Measurements from ENCODE around the gene PLCB4. TPM values are rescaled to one million over a fixed set of nuclear protein-coding genes. Genes with fewer than 3 reads are reported as not detected.

PLCB4 gene
- total and polyA plus RNA-seq, 2 experiments from 2014 or later: 6.5 to 16.1 TPM

DNA sequence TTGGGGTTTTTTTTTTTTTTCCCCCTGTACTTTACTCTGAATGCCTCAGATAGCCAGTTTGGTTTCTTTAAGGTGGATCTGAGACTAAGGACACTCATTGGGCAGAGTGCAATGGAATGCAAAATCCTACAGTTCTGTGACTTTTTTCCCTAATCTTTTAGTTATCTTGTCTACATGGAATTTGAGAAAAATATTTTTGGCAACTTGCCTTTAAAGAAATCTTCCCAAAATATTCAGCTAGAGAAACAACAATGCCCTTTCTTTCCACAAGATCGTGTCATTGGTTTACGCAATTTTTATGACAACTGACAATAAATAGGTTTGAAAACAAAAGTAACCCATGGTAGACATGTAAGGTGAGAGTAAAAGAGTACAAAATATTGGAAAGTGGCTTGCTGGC is 273.8 kb downstream of the PLCB4 start:
- no peak for TF ChIP-seq EZH2phosphoT487 (IDR thresholded peaks at IDR 0.05; ENCODE audit: unreplicated experiment)
- TF ChIP-seq STAT1 (IDR thresholded peaks at IDR 0.05; ENCODE audit: unreplicated experiment): no peak
- TF ChIP-seq, protein P1, sequence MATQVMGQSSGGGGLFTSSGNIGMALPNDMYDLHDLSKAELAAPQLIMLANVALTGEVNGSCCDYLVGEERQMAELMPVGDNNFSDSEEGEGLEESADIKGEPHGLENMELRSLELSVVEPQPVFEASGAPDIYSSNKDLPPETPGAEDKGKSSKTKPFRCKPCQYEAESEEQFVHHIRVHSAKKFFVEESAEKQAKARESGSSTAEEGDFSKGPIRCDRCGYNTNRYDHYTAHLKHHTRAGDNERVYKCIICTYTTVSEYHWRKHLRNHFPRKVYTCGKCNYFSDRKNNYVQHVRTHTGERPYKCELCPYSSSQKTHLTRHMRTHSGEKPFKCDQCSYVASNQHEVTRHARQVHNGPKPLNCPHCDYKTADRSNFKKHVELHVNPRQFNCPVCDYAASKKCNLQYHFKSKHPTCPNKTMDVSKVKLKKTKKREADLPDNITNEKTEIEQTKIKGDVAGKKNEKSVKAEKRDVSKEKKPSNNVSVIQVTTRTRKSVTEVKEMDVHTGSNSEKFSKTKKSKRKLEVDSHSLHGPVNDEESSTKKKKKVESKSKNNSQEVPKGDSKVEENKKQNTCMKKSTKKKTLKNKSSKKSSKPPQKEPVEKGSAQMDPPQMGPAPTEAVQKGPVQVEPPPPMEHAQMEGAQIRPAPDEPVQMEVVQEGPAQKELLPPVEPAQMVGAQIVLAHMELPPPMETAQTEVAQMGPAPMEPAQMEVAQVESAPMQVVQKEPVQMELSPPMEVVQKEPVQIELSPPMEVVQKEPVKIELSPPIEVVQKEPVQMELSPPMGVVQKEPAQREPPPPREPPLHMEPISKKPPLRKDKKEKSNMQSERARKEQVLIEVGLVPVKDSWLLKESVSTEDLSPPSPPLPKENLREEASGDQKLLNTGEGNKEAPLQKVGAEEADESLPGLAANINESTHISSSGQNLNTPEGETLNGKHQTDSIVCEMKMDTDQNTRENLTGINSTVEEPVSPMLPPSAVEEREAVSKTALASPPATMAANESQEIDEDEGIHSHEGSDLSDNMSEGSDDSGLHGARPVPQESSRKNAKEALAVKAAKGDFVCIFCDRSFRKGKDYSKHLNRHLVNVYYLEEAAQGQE (IDR thresholded peaks at IDR 0.05; ENCODE audit: unreplicated experiment): no peak
- TF ChIP-seq NANOG (IDR thresholded peaks at IDR 0.05; ENCODE audit: borderline replicate concordance): no peak
- no peak for TF ChIP-seq ZNF331 (CRISPR knock-in tag; IDR thresholded peaks at IDR 0.05; ENCODE audit: low read depth)
- TF ChIP-seq POLR2AphosphoS5 (IDR thresholded peaks at IDR 0.05; ENCODE audit: low read depth): no peak
- TF ChIP-seq ZNF114 (CRISPR knock-in tag; IDR thresholded peaks at IDR 0.05): no peak
- TF ChIP-seq, protein P2, sequence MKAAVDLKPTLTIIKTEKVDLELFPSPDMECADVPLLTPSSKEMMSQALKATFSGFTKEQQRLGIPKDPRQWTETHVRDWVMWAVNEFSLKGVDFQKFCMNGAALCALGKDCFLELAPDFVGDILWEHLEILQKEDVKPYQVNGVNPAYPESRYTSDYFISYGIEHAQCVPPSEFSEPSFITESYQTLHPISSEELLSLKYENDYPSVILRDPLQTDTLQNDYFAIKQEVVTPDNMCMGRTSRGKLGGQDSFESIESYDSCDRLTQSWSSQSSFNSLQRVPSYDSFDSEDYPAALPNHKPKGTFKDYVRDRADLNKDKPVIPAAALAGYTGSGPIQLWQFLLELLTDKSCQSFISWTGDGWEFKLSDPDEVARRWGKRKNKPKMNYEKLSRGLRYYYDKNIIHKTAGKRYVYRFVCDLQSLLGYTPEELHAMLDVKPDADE (IDR thresholded peaks at IDR 0.05): no peak
- TF ChIP-seq JUNB (IDR thresholded peaks at IDR 0.05; ENCODE audit: unreplicated experiment): no peak
- TF ChIP-seq, protein P3, sequence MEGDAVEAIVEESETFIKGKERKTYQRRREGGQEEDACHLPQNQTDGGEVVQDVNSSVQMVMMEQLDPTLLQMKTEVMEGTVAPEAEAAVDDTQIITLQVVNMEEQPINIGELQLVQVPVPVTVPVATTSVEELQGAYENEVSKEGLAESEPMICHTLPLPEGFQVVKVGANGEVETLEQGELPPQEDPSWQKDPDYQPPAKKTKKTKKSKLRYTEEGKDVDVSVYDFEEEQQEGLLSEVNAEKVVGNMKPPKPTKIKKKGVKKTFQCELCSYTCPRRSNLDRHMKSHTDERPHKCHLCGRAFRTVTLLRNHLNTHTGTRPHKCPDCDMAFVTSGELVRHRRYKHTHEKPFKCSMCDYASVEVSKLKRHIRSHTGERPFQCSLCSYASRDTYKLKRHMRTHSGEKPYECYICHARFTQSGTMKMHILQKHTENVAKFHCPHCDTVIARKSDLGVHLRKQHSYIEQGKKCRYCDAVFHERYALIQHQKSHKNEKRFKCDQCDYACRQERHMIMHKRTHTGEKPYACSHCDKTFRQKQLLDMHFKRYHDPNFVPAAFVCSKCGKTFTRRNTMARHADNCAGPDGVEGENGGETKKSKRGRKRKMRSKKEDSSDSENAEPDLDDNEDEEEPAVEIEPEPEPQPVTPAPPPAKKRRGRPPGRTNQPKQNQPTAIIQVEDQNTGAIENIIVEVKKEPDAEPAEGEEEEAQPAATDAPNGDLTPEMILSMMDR (conservative IDR thresholded peaks at IDR 0.05; ENCODE audit: low read depth in 2 of 2): no peak
- TF ChIP-seq EZH2 (IDR thresholded peaks at IDR 0.05; ENCODE audit: low read depth, unreplicated experiment): no peak
- H3K27ac ChIP-seq (ENCODE audit: low read depth): no peak overlapping the region
- no peak overlapping the region for H3K4me2 ChIP-seq
- no peaks in the 10 kb centered on the region for H3F3A ChIP-seq (replicated peaks; ENCODE audit: low read depth)
- H3K79me2 ChIP-seq (replicated peaks; ENCODE audit: insufficient read depth): no peaks in the 10 kb centered on the region
- Mint-ChIP-seq H3K9me3 (no peaks in the 10 kb centered on the region), H3K27me3 (ENCODE audit: insufficient read depth, low read depth, poor library complexity) (no peaks in the 10 kb centered on the region), H3K4me3 (no peak overlapping the region), H3K27ac (no peak overlapping the region), H3K4me1 (no peaks in the 10 kb centered on the region; the same call in 2 of the 3 replicates), H3K36me3 (ENCODE audit: low read depth) (no peaks in the 10 kb centered on the region)
- DNase-seq (ENCODE audit: low spot score) (no peak), ATAC-seq (no peak)
- no peak overlapping the region for H3K4me3 ChIP-seq
- no peaks in the 10 kb centered on the region for H4K20me1 ChIP-seq (replicated peaks; ENCODE audit: insufficient read depth)
- no peak overlapping the region for H2AFZ ChIP-seq
- H3K27me3 ChIP-seq (ENCODE audit: insufficient read depth): no peaks in the 10 kb centered on the region
- no peaks in the 10 kb centered on the region for H3K9me2 ChIP-seq (ENCODE audit: insufficient read depth)
- no peaks in the 10 kb centered on the region for H3K4me1 ChIP-seq (ENCODE audit: insufficient read depth)
- H3K36me3 ChIP-seq (ENCODE audit: insufficient read depth): no peaks in the 10 kb centered on the region

Data from GM23338 (cell line).